Lower leg skin (tissue), 3 donors: ENCODE results near the gene ISL2.

ENCODE experiments used
- POLR2A ChIP-seq, 2 donors: fragments of 450-650 bp; IDR thresholded peaks; one replicate each; pipeline ENCODE4 v1.6.1; 2016 to 2017; ENCODE audit warnings: antibody characterized with exemption in 2 of 2, mild to moderate bottlenecking in 1 of 2, moderate library complexity in 1 of 2
- TF ChIP-seq, protein P1 (sequence below), 3 donors: fragments of 450-650 bp; IDR thresholded peaks; one replicate each; pipeline ENCODE4 v1.5.1; 2016; ENCODE audit warnings: antibody characterized with exemption in 3 of 3, mild to moderate bottlenecking in 3 of 3, moderate library complexity in 2 of 3

DNA sequence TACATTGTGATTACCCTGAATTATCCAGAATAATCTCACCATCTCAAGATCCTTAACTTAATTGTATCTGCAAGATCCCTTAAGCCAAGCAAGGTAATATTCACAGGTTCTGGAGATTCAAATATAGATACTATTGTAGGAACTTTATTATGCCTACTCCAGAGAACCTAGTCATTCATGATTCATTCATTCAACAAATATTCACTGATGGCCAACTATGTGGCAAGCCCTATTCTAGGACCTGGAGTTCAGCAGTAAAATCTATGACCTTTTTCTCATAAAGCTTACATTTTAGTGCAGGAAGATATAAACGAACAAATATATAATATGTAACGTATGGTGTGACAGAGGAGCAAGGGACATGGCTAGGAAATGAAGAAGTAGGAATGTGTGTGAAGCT lies 49.6 kb downstream of the ISL2 start:
- TF ChIP-seq, protein P1, sequence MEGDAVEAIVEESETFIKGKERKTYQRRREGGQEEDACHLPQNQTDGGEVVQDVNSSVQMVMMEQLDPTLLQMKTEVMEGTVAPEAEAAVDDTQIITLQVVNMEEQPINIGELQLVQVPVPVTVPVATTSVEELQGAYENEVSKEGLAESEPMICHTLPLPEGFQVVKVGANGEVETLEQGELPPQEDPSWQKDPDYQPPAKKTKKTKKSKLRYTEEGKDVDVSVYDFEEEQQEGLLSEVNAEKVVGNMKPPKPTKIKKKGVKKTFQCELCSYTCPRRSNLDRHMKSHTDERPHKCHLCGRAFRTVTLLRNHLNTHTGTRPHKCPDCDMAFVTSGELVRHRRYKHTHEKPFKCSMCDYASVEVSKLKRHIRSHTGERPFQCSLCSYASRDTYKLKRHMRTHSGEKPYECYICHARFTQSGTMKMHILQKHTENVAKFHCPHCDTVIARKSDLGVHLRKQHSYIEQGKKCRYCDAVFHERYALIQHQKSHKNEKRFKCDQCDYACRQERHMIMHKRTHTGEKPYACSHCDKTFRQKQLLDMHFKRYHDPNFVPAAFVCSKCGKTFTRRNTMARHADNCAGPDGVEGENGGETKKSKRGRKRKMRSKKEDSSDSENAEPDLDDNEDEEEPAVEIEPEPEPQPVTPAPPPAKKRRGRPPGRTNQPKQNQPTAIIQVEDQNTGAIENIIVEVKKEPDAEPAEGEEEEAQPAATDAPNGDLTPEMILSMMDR (IDR thresholded peaks at IDR 0.05): no peak
- TF ChIP-seq POLR2A (IDR thresholded peaks at IDR 0.05): no peak
